HL-60 (cell line): ENCODE measurements around the gene TMED4.
"Not testable (repeated sequence)": the region's sequence is repeated elsewhere in the genome, so short reads cannot be mapped to it uniquely, and the experiment has no call there.

Experiments used
- DNase-seq, 2 experiments: peaks; one replicate each; pipeline ENCODE4 v3.0.0-alpha.2; 2010 to 2020; ENCODE audit warnings: low read depth in 1 of 2, low spot score in 1 of 2
- H3K27ac ChIP-seq: fragments of 250-450 bp; sonication (Bioruptor Pico); replicated peaks from 2 replicates; pipeline ENCODE4 v1.5.1; 2020; ENCODE audit warnings: mild to moderate bottlenecking, moderate library complexity
- H3K27me3 ChIP-seq: fragments of 250-450 bp; sonication (Bioruptor Pico); 2 replicates; pipeline ENCODE4 v1.5.1; 2021; ENCODE audit warnings: mild to moderate bottlenecking, moderate library complexity; ENCODE audit not compliant: insufficient read depth, poor library complexity, severe bottlenecking
- H3K4me3 ChIP-seq: replicated peaks from 2 replicates; pipeline ENCODE4 v1.5.1; 2011; ENCODE audit warnings: mild to moderate bottlenecking, control low read depth, low read length; ENCODE audit not compliant: insufficient read depth
- CTCF ChIP-seq: IDR thresholded peaks from one replicate; pipeline ENCODE4 v1.5.1; 2011; ENCODE audit warnings: low read length, control low read depth, inconsistent platforms; ENCODE audit not compliant: insufficient read depth
- GABPA ChIP-seq: IDR thresholded peaks from 2 replicates; pipeline ENCODE4 v1.6.1; 2012; ENCODE audit warnings: low read depth
- POLR2AphosphoS5 ChIP-seq: IDR thresholded peaks from 2 replicates; pipeline ENCODE4 v1.6.1; 2012; ENCODE audit warnings: low read depth
- REST ChIP-seq: IDR thresholded peaks from 2 replicates; pipeline ENCODE4 v1.6.1; 2012; ENCODE audit warnings: low read depth; ENCODE audit not compliant: insufficient replicate concordance
- SPI1 ChIP-seq: IDR thresholded peaks from 2 replicates; pipeline ENCODE4 v1.6.1; 2012; ENCODE audit warnings: low read depth, mild to moderate bottlenecking, borderline replicate concordance

The TMED4 gene

GRCh38 chr7:44557485-44557884 lies 24.5 kb downstream of the TMED4 start:
- H3K4me3 ChIP-seq, result no peak overlapping the region
- H3K27ac ChIP-seq, result no peak overlapping the region
- no peak for DNase-seq
- no peaks in the 10 kb centered on the region for H3K27me3 ChIP-seq
- TF ChIP-seq GABPA (no peak), SPI1 (no peak), POLR2AphosphoS5 (no peak), CTCF (no peak), REST (no peak)

GRCh38 chr7:44555350-44555749 lies 26.7 kb downstream of the TMED4 start:
- H3K4me3 ChIP-seq, result no peak overlapping the region
- no peak for DNase-seq
- no peaks in the 10 kb centered on the region for H3K27me3 ChIP-seq
- TF ChIP-seq GABPA, result no peak
- TF ChIP-seq REST, result no peak
- TF ChIP-seq CTCF, result no peak
- TF ChIP-seq SPI1, result no peak
- no peak for TF ChIP-seq POLR2AphosphoS5
- H3K27ac ChIP-seq, result no peak overlapping the region

GRCh38 chr7:44552473-44553005 lies 29.5 kb downstream of the TMED4 start:
- DNase-seq, H3K27ac ChIP-seq, H3K4me3 ChIP-seq, H3K27me3 ChIP-seq: not testable (repeated sequence)

- no peak for TF ChIP-seq POLR2AphosphoS5
- TF ChIP-seq CTCF, result no peak
- TF ChIP-seq SPI1, result no peak
- TF ChIP-seq REST, result no peak
- TF ChIP-seq GABPA, result no peak
- H3K27ac ChIP-seq, result no peak overlapping the region
- DNase-seq, result no peak
- H3K4me3 ChIP-seq, result no peak overlapping the region
- no peaks in the 10 kb centered on the region for H3K27me3 ChIP-seq
Observed at GRCh38 chr7:44549457-44549856, 32.6 kb downstream of the TMED4 start.
